ENCODE results near the gene BPI. TPM values are rescaled to one million over a fixed set of nuclear protein-coding genes. Genes with fewer than 3 reads are reported as not detected.
A peak's percentile ranks its signal among the peaks of the same experiment; 100 is the strongest.

BPI gene
- total RNA-seq, 1 experiment from 2014 or later, result not detected

- Histone ChIP-seq H4K8ac (replicated peaks; ENCODE audit: insufficient read length, low read depth, low read length) (no peak overlapping the region), H3K23me2 (ENCODE audit: insufficient read length, low read depth, low read length, poor library complexity, severe bottlenecking) (no peaks in the 10 kb centered on the region), H3K79me1 (ENCODE audit: insufficient read depth, low read depth, low read length, poor library complexity, severe bottlenecking) (no peaks in the 10 kb centered on the region), H3K4ac (ENCODE audit: low read depth, low read length) (no peak overlapping the region), H3K79me2 (ENCODE audit: insufficient read depth, low read length) (no peaks in the 10 kb centered on the region), H3T11ph (ENCODE audit: low read length) (no peak overlapping the region), H3K9me3 (ENCODE audit: control insufficient read depth, low read depth, low read length) (no peaks in the 10 kb centered on the region), H3K27me3 (ENCODE audit: insufficient read depth, low read length) (no peaks in the 10 kb centered on the region), H2BK5ac (ENCODE audit: insufficient read length, low read length) (no peak overlapping the region), H3K56ac (ENCODE audit: insufficient read length, low read depth, low read length) (no peak overlapping the region), H2AK5ac (ENCODE audit: insufficient read length, low read length) (no peak overlapping the region), H3K4me2 (ENCODE audit: insufficient read depth, insufficient read length, low read length) (no peak overlapping the region), H2BK12ac (ENCODE audit: insufficient read length, low read depth, low read length) (no peak overlapping the region), H3K4me1 (ENCODE audit: insufficient read depth, low read length) (no peaks in the 10 kb centered on the region), H3K23ac (ENCODE audit: insufficient read length, low read depth, low read length) (no peak overlapping the region), H4K20me1 (ENCODE audit: control insufficient read depth, insufficient read depth, insufficient read length) (peaks cover under 1% of the 10 kb centered on the region), H3K14ac (ENCODE audit: insufficient read depth, low read length) (no peak overlapping the region; the same call in 1 of the 2 replicates), H2BK120ac (ENCODE audit: low read depth, low read length, poor library complexity, severe bottlenecking) (no peak overlapping the region), H3K27ac (ENCODE audit: insufficient read length, low read depth, low read length) (no peak overlapping the region), H4K5ac (ENCODE audit: insufficient read length, low read depth, low read length) (no peak overlapping the region), H2AFZ (ENCODE audit: low read length) (no peak overlapping the region), H2BK20ac (ENCODE audit: low read depth, low read length, poor library complexity, severe bottlenecking) (no peak overlapping the region), H3K18ac (ENCODE audit: insufficient read length, low read depth, low read length) (no peak overlapping the region), H2BK15ac (ENCODE audit: low read depth, low read length) (no peak overlapping the region), H4K91ac (ENCODE audit: insufficient read length, low read depth, low read length) (no peak overlapping the region), H3K9ac (ENCODE audit: extremely low read depth, insufficient read length, low read length) (no peak overlapping the region)
- peak; percentile 71 for DNase-seq
- peak; percentile 77 for TF ChIP-seq CTCF (conservative IDR thresholded peaks at IDR 0.05)
- no CpG with 5 or more reads among the region's 8 CpGs for WGBS (ENCODE audit: extremely low coverage, insufficient read length, low lambda C conversion rate)
- peaks cover 3% of the 10 kb centered on the region for H3K27me3 Mint-ChIP-seq (ENCODE audit: low read depth)
- H3K9me3 Mint-ChIP-seq, result no peaks in the 10 kb centered on the region
- no peak overlapping the region for H3K4me3 Mint-ChIP-seq
- no peaks in the 10 kb centered on the region for H3K36me3 Mint-ChIP-seq (ENCODE audit: insufficient read depth in 1 of 3, low read depth in 3 of 3)
- no peak overlapping the region for H3K27ac Mint-ChIP-seq
- peaks cover 6 to 21% of the 10 kb centered on the region in 2 experiments for H3K4me1 Mint-ChIP-seq
Observed at GRCh38 chr20:38304845-38305447, 990 bp downstream of the BPI start.
